ENCODE data around the gene SLC22A31. TPM values are rescaled to one million over a fixed set of nuclear protein-coding genes. Genes with fewer than 3 reads are reported as not detected.

Gene SLC22A31
- total RNA-seq, 4 donors from 2014 or later = 0.97 to 2.2 (median 1.7) TPM

DNA sequence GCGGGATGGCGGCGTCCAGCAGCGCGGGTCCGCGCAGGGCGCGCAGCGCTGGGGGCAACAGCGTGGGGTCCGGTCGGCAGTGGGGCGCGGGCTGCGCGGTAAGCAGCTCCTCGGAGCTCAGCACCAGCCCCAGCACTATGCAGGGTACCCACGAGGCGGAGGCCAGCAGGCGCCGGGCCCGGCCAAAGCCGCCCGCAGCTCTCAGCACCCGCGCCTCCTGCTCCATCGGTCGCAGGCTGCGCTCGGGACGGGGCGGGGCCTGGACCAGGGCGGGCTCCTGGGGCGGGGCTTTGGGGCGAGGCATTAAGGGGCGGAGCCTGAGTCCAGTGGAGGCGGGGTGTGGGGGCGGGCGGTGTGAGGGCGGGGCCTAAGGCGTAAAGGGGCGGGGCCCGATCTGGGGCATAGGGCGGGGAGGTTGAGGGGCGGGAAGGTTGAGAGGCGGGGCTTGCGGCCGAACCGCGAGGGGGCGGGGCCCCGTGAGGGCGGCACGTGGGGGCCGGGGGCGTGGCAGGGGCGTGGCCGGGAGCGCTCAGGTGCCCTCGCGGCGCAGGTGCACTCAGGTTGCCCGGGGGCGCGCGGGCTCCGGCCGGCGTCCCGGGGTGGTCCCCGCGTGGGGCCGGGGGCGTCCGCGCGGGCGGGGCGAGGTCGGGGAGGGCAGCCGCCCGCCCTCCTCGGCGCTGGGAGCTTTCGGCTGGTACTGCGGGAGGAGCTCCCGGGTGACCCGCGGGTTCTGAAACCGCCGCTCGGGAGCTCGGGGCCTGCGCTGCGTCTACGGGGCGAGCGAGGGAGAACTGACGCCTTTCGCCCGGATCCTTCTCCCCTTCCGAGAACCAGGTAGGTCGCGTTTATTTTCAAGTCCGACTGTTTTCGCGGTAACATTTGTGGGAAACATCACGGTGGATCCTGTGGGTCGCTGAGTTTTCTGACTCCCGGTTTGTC lies 1.4 kb upstream of the SLC22A31 start:
- no peak overlapping the region for H3K4me3 ChIP-seq (ENCODE audit: low read depth, poor library complexity, severe bottlenecking)
- intact Hi-C loops (cut with DNase I; ENCODE audit: low total_unique reads) = no loop called here
- 4 to 7% methylated on average over 29 to 35 of the region's 111 CpGs for WGBS, 2 donors
- TF ChIP-seq, protein P1, sequence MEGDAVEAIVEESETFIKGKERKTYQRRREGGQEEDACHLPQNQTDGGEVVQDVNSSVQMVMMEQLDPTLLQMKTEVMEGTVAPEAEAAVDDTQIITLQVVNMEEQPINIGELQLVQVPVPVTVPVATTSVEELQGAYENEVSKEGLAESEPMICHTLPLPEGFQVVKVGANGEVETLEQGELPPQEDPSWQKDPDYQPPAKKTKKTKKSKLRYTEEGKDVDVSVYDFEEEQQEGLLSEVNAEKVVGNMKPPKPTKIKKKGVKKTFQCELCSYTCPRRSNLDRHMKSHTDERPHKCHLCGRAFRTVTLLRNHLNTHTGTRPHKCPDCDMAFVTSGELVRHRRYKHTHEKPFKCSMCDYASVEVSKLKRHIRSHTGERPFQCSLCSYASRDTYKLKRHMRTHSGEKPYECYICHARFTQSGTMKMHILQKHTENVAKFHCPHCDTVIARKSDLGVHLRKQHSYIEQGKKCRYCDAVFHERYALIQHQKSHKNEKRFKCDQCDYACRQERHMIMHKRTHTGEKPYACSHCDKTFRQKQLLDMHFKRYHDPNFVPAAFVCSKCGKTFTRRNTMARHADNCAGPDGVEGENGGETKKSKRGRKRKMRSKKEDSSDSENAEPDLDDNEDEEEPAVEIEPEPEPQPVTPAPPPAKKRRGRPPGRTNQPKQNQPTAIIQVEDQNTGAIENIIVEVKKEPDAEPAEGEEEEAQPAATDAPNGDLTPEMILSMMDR (IDR thresholded peaks at IDR 0.05) = no peak
- no peak for TF ChIP-seq POLR2A (IDR thresholded peaks at IDR 0.05)
- DNase-seq (ENCODE audit: low spot score in 2 of 2) = peak; percentile 68 to 95

DNA sequence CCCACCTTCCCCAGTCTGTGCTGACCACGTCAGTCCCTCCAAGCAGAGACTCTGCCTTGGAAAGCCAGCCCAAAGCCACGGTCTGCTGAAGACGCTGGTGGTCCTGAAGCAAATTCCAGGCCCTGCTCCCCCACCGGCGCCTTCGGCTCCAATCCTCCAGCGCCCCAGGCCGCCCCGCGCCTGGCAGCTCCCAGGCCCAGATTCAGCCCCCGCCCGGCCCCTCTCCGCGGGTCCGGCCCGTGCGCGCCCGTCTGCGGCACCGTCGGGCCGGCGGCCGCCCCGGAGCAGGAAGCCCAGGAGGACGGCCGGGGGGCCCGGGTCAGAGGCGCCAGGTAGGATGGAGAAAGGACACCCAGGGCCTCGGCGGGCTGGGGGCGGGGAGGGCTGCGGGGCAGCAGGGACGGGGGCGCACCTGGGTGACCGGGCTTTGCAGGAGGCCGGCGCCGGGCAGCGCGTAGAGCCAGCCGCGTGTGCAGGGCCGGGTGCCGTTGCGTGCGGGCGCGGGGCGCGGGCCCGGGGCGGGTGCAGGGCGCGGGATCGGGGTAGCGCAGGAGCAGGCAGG lies 594 bp upstream of the SLC22A31 start:
- whole genome bisulfite sequencing, 2 donors = 0 to 7% methylated on average over 6 to 20 of the region's 58 CpGs
- intact Hi-C loops (cut with DNase I; ENCODE audit: low total_unique reads) = no loop called here
- TF ChIP-seq, protein P1 (IDR thresholded peaks at IDR 0.05) = no peak
- TF ChIP-seq POLR2A (IDR thresholded peaks at IDR 0.05) = no peak
- no peak for DNase-seq (ENCODE audit: low spot score in 2 of 2)
- H3K4me3 ChIP-seq (ENCODE audit: low read depth, poor library complexity, severe bottlenecking) = no peak overlapping the region

DNA sequence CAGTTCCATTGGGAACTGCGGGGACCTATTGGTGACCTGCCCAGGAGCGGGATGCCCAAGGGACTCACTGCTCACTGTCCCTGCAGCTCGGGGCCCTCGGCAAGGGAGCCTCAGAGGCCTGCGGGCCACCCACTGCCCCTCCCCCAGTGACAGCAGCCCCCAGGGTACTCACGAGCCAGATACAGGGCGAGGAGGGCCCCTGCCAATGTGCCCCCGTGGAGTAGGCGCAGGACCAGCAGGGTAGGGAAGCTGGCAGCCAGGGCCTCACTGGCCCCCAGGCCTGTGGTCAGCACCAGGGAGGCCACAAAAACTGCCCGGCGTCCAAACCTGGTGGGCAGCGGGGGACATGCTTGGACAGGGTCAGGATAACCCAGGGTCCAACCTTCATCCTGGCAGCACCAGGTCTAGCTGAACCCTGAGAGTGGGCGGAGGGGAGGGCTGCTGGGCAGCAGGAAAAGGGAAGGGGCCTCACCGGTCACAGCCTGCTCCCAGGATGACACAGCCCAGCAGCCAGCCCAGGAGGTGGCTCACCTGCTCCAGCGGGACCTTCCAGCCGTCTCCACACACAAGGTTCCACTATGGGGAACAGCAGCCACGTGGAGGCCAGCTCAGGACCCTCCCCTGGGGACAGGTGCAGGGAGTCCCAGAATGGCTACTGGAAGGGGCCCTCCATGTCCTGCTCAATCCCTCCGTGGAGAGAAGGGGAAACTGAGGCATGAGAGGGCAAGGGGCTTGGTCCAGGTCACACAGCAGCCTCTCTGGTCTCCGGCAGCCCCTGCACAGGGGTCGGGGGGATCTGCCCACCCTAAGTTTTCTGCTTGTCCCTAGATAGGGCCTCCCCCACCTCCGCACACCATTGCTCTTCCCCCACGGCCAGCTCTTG lies 855 bp downstream of the SLC22A31 start:
- WGBS, 2 donors = 67 to 73% methylated on average over 13 to 15 of the region's 22 CpGs
- TF ChIP-seq, protein P1 (IDR thresholded peaks at IDR 0.05) = no peak
- TF ChIP-seq POLR2A (IDR thresholded peaks at IDR 0.05) = no peak
- intact Hi-C loops (cut with DNase I; ENCODE audit: low total_unique reads) = no loop called here
- no peak for DNase-seq (ENCODE audit: low spot score in 2 of 2)
- no peak overlapping the region for H3K4me3 ChIP-seq (ENCODE audit: low read depth, poor library complexity, severe bottlenecking)

DNA sequence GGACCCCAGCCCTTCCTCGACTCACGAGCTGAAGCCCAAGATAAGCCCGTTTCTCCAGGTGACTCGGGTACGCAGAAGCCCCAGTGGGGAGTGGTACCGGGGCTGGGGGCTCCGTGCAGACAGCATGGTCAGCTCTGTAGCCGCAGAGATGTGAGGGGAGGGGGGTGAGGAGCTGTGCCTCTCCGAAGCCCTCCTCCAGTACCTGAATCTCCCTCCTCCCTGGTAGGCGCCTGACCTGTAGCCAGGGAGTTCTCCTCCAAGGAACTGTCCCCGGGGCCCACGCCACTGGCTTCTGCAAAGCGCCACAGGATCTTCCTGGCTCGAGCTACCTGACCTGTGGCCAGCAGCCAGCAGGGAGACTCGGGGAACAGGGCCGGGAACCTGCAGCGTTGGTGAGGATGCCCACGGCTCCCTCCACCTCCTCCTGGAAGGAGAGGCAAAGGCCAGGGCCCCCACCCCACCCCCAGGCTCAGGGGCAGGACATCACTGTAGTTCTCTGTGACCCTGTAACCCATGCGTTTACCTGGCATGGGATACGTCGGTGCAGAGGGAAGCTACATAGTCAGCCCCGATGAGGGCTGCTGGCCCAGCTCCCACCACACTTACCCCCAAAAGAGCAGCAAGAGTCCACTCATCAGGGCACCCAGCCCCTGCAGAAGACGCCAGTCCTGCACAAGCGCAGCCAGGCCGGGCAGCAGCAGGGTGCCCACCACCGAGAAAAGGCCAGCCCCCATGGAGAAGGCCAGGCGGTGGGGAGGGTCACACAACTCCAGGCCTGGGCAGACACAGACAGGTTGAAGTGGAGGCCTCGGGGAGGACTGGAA lies 1.7 kb downstream of the SLC22A31 start:
- H3K4me3 ChIP-seq (ENCODE audit: low read depth, poor library complexity, severe bottlenecking) = no peak overlapping the region
- WGBS, 2 donors = 76% methylated on average over 19 to 26 of the region's 28 CpGs
- no peak for DNase-seq (ENCODE audit: low spot score in 2 of 2)
- intact Hi-C loops (cut with DNase I; ENCODE audit: low total_unique reads) = no loop called here
- TF ChIP-seq POLR2A (IDR thresholded peaks at IDR 0.05) = no peak
- TF ChIP-seq, protein P1 (IDR thresholded peaks at IDR 0.05) = no peak

Measured in lower leg skin (tissue), 4 donors.